Measurements from ENCODE around the gene PCDH9.

GRCh38 chr13:67232384-67232783 lies 2.2 kb upstream of the PCDH9 start:
- TF ChIP-seq CTCF (conservative IDR thresholded peaks at IDR 0.05; ENCODE audit: low read depth, low read length) (no peak), CHD1 (IDR thresholded peaks at IDR 0.05; ENCODE audit: low read depth, low read length) (no peak), POLR2A (IDR thresholded peaks at IDR 0.05; ENCODE audit: low read depth, low read length) (no peak), SMC3 (IDR thresholded peaks at IDR 0.05; ENCODE audit: low read depth, low read length) (no peak), RAD21 (IDR thresholded peaks at IDR 0.05; ENCODE audit: low read length) (no peak)
- TF ChIP-seq, protein P1, sequence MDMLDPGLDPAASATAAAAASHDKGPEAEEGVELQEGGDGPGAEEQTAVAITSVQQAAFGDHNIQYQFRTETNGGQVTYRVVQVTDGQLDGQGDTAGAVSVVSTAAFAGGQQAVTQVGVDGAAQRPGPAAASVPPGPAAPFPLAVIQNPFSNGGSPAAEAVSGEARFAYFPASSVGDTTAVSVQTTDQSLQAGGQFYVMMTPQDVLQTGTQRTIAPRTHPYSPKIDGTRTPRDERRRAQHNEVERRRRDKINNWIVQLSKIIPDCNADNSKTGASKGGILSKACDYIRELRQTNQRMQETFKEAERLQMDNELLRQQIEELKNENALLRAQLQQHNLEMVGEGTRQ (IDR thresholded peaks at IDR 0.05; ENCODE audit: low read depth, low read length) = no peak

Measured in IMR-90 (cell line).